GM23248 (cell line): Measurements from ENCODE around the gene KRT37. TPM values are rescaled to one million over a fixed set of nuclear protein-coding genes. Genes with fewer than 3 reads are reported as not detected.

Experiments used
- DNase-seq: peaks from one replicate; pipeline ENCODE4 v3.0.0-alpha.2; 2015
- H2AFZ ChIP-seq: fragments of 200-600 bp; sonication (generic); 2 replicates; pipeline ENCODE4 v1.6.1; 2016; ENCODE audit warnings: antibody characterized with exemption
- H3F3A ChIP-seq: fragments of 200-600 bp; sonication (generic); 2 replicates; pipeline ENCODE4 v1.6.1; 2016; ENCODE audit warnings: mild to moderate bottlenecking, antibody characterized with exemption, mixed run types; ENCODE audit not compliant: insufficient read depth
- H3K27ac ChIP-seq: fragments of 200-600 bp; sonication (generic); 2 replicates; pipeline ENCODE4 v1.5.1; 2016; ENCODE audit warnings: mild to moderate bottlenecking
- H3K27me3 ChIP-seq: fragments of 200-600 bp; sonication (generic); replicated peaks from 2 replicates; pipeline ENCODE4 v1.6.1; 2016; ENCODE audit warnings: mild to moderate bottlenecking; ENCODE audit not compliant: insufficient read depth
- H3K36me3 ChIP-seq: fragments of 200-600 bp; sonication (generic); 2 replicates; pipeline ENCODE4 v1.6.1; 2016; ENCODE audit warnings: low read depth, mild to moderate bottlenecking
- H3K4me1 ChIP-seq: fragments of 200-600 bp; sonication (generic); 2 replicates; pipeline ENCODE4 v1.6.1; 2016; ENCODE audit warnings: mild to moderate bottlenecking; ENCODE audit not compliant: insufficient read depth
- H3K4me2 ChIP-seq: fragments of 200-600 bp; sonication (generic); one replicate; pipeline ENCODE4 v1.6.1; 2016; ENCODE audit warnings: mild to moderate bottlenecking; ENCODE audit not compliant: unreplicated experiment
- H3K4me3 ChIP-seq: fragments of 200-600 bp; sonication (generic); 2 replicates; pipeline ENCODE4 v1.5.1; 2016; ENCODE audit warnings: mild to moderate bottlenecking
- H3K79me2 ChIP-seq: fragments of 200-600 bp; sonication (generic); 2 replicates; pipeline ENCODE4 v1.6.1; 2016; ENCODE audit warnings: mild to moderate bottlenecking; ENCODE audit not compliant: insufficient read depth
- H3K9ac ChIP-seq: fragments of 200-600 bp; sonication (generic); 2 replicates; pipeline ENCODE4 v1.6.1; 2016; ENCODE audit warnings: mild to moderate bottlenecking
- H3K9me2 ChIP-seq: fragments of 200-600 bp; sonication (generic); 2 replicates; pipeline ENCODE4 v1.6.1; 2016; ENCODE audit warnings: mixed run types, mild to moderate bottlenecking, moderate library complexity; ENCODE audit not compliant: insufficient read depth
- H3K9me3 ChIP-seq: fragments of 200-600 bp; sonication (generic); one replicate; pipeline ENCODE4 v1.6.1; 2017; ENCODE audit warnings: low read depth
- H4K20me1 ChIP-seq: fragments of 200-600 bp; sonication (generic); 2 replicates; pipeline ENCODE4 v1.6.0; 2016; ENCODE audit not compliant: insufficient read depth
- EZH2 ChIP-seq: fragments of 200-600 bp; sonication (generic); IDR thresholded peaks from 2 replicates; pipeline ENCODE4 v1.6.1; 2018; ENCODE audit warnings: antibody characterized with exemption, mild to moderate bottlenecking; ENCODE audit not compliant: insufficient read depth, poor library complexity, severe bottlenecking
- EZH2phosphoT487 ChIP-seq: fragments of 200-600 bp; sonication (generic); IDR thresholded peaks from 2 replicates; pipeline ENCODE4 v1.6.1; 2018; ENCODE audit warnings: antibody characterized with exemption, moderate library complexity, mild to moderate bottlenecking, low read depth; ENCODE audit not compliant: insufficient read depth
- WGBS, 2 experiments: methylation state at CpG; one replicate each; pipeline ENCODE4 v1.1.6; 2015 to 2017; ENCODE audit warnings: low lambda C conversion rate in 2 of 2, low coverage in 1 of 2; ENCODE audit errors: missing lambda C conversion rate in 2 of 2; 5-methylcytosine and 5-hydroxymethylcytosine counted together
- in situ Hi-C: fragments of 300-500 bp; cut with MboI; formaldehyde crosslinking; loops from 2 replicates; pipeline ENCODE4 v1.15.0; 2020
- polyA plus RNA-seq: library from polyadenylated mRNA; unstranded; fragments of >200 nt; fragmentation: Nextera tagmentation; extraction: Ambion mirVana; gene quantifications from 2 replicates; pipeline ENCODE4 v1.2.1, GENCODE V29; 2016
- total RNA-seq: library from RNA; depleted of rRNA; stranded (reverse); fragments of >200 nt; shearing (Covaris generic); gene quantifications from 2 replicates; pipeline ENCODE4 v1.2.3, GENCODE V29; 2014

KRT37 gene
- total and polyA plus RNA-seq, 2 experiments from 2014 or later: not detected

- Histone ChIP-seq H3K9ac (no peak overlapping the region), H3K9me2 (no peaks in the 10 kb centered on the region), H3K27me3 (no peaks in the 10 kb centered on the region), H2AFZ (no peak overlapping the region), H3K36me3 (no peaks in the 10 kb centered on the region), H3F3A (peaks cover 18% of the 10 kb centered on the region; the same call in 1 of the 2 replicates), H3K9me3 (no peaks in the 10 kb centered on the region), H3K27ac (no peak overlapping the region), H3K4me1 (peaks cover 23% of the 10 kb centered on the region), H3K4me2 (no peak overlapping the region), H3K4me3 (no peak overlapping the region), H3K79me2 (no peaks in the 10 kb centered on the region), H4K20me1 (no peaks in the 10 kb centered on the region)
- WGBS, 2 experiments: 10 to 17% methylated on average over 2 of the region's 2 CpGs
- TF ChIP-seq EZH2: no peak
- no peak for TF ChIP-seq EZH2phosphoT487
- in situ Hi-C loops: no loop called here
- DNase-seq: peak; percentile 40
These were observed 26.9 kb upstream of the KRT37 start for GRCh38 chr17:41451154-41451728.

GRCh38 chr17:41449008-41449407 is 24.6 kb upstream of the KRT37 start:
- H3K9ac ChIP-seq: no peak overlapping the region
- H3K79me2 ChIP-seq: no peaks in the 10 kb centered on the region
- H3F3A ChIP-seq: peaks cover 21% of the 10 kb centered on the region
- no peaks in the 10 kb centered on the region for H3K27me3 ChIP-seq
- no peak overlapping the region for H3K4me3 ChIP-seq
- DNase-seq: no peak
- peaks cover 20% of the 10 kb centered on the region for H3K4me1 ChIP-seq
- H3K9me3 ChIP-seq: no peaks in the 10 kb centered on the region
- no peak for TF ChIP-seq EZH2phosphoT487
- TF ChIP-seq EZH2: no peak
- H3K36me3 ChIP-seq: no peaks in the 10 kb centered on the region
- no peak overlapping the region for H3K27ac ChIP-seq
- no peak overlapping the region for H3K4me2 ChIP-seq
- no peaks in the 10 kb centered on the region for H3K9me2 ChIP-seq
- 83 to 90% methylated on average over 6 of the region's 6 CpGs for WGBS, 2 experiments
- in situ Hi-C loops: no loop called here
- H2AFZ ChIP-seq: no peak overlapping the region
- no peaks in the 10 kb centered on the region for H4K20me1 ChIP-seq

- Histone ChIP-seq H3K9me3 (no peaks in the 10 kb centered on the region), H3K9ac (no peak overlapping the region), H3K4me3 (no peak overlapping the region), H3K4me2 (no peak overlapping the region), H3K27ac (no peak overlapping the region), H4K20me1 (no peaks in the 10 kb centered on the region), H3K79me2 (no peaks in the 10 kb centered on the region), H3F3A (peaks cover 26% of the 10 kb centered on the region), H3K9me2 (no peaks in the 10 kb centered on the region), H3K36me3 (no peaks in the 10 kb centered on the region), H2AFZ (no peak overlapping the region), H3K4me1 (peaks cover 22% of the 10 kb centered on the region), H3K27me3 (no peaks in the 10 kb centered on the region)
- in situ Hi-C loops: no loop called here
- WGBS, 2 experiments: 51 to 56% methylated on average over 2 of the region's 2 CpGs
- TF ChIP-seq EZH2 (no peak), EZH2phosphoT487 (no peak)
- DNase-seq: peak; percentile 50
These were observed 24.1 kb upstream of the KRT37 start for GRCh38 chr17:41448506-41448905.

- no peaks in the 10 kb centered on the region for H3K9me3 ChIP-seq
- no peaks in the 10 kb centered on the region for H4K20me1 ChIP-seq
- H3K4me3 ChIP-seq: no peak overlapping the region
- no peak overlapping the region for H3K9ac ChIP-seq
- peaks cover 35% of the 10 kb centered on the region for H3F3A ChIP-seq
- WGBS, 2 experiments: 3% methylated on average over 2 of the region's 2 CpGs
- TF ChIP-seq EZH2phosphoT487 (no peak), EZH2 (no peak)
- H3K79me2 ChIP-seq: no peaks in the 10 kb centered on the region
- peaks cover 32% of the 10 kb centered on the region for H3K4me1 ChIP-seq
- no peaks in the 10 kb centered on the region for H3K27me3 ChIP-seq
- DNase-seq: peak; percentile 76
- 0 out of 2 replicates have a peak overlapping the region, but pooled peaks have one; percentile 14 for H3K27ac ChIP-seq
- no peak overlapping the region for H2AFZ ChIP-seq
- H3K9me2 ChIP-seq: no peaks in the 10 kb centered on the region
- in situ Hi-C loops: no loop called here
- no peaks in the 10 kb centered on the region for H3K36me3 ChIP-seq
- H3K4me2 ChIP-seq: peak overlapping the region; percentile 59
These were observed 22.4 kb upstream of the KRT37 start for GRCh38 chr17:41446806-41447205.

- no peak for DNase-seq
- peaks cover 35% of the 10 kb centered on the region for H3F3A ChIP-seq
- WGBS, 2 experiments: 50 to 57% methylated on average over 3 of the region's 3 CpGs
- peaks cover 32% of the 10 kb centered on the region for H3K4me1 ChIP-seq
- no peaks in the 10 kb centered on the region for H3K9me3 ChIP-seq
- H3K9ac ChIP-seq: no peak overlapping the region
- H4K20me1 ChIP-seq: no peaks in the 10 kb centered on the region
- no peak overlapping the region for H3K27ac ChIP-seq
- H3K4me3 ChIP-seq: no peak overlapping the region
- peaks cover 4% of the 10 kb centered on the region; the same call in 1 of the 2 replicates for H3K27me3 ChIP-seq
- no peaks in the 10 kb centered on the region for H3K9me2 ChIP-seq
- H3K36me3 ChIP-seq: no peaks in the 10 kb centered on the region
- H3K79me2 ChIP-seq: no peaks in the 10 kb centered on the region
- H3K4me2 ChIP-seq: no peak overlapping the region
- no peak overlapping the region for H2AFZ ChIP-seq
- in situ Hi-C loops: no loop called here
- TF ChIP-seq EZH2phosphoT487: no peak
- TF ChIP-seq EZH2: no peak
These were observed 20.3 kb upstream of the KRT37 start for GRCh38 chr17:41444640-41445039.
